ENCODE results near the gene PTPN6. TPM values are rescaled to one million over a fixed set of nuclear protein-coding genes. Genes with fewer than 3 reads are reported as not detected.

The PTPN6 gene
- total RNA-seq, 1 experiment from 2014 or later = 0.05 TPM

- DNase-seq (ENCODE audit: low read depth) = no peak
Measured at GRCh38 chr12:7001921-7002591, 50.9 kb downstream of the PTPN6 start.

- no peak for DNase-seq (ENCODE audit: low read depth)
Measured at GRCh38 chr12:7004287-7004803, 53.2 kb downstream of the PTPN6 start.

DNA sequence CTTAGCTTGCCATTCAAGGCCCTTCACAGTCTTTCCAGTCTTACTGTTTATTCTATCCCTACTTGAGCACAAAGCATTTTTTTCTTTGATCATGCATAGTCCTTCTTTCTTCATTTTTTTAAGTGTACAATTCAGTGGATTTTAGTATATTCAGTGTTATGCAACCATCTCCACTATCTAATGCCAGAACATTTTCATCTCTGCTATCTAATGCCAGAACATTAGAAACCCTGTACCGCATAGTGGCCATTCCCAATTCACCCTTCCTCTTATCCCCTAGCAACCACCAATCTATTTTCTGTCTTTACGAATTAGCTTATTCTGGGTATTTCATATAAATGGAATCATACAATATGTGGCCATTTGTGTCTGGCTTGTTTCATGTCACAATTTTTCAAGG, 53.7 kb downstream of the PTPN6 start:
- no peak for DNase-seq (ENCODE audit: low read depth)

DNA sequence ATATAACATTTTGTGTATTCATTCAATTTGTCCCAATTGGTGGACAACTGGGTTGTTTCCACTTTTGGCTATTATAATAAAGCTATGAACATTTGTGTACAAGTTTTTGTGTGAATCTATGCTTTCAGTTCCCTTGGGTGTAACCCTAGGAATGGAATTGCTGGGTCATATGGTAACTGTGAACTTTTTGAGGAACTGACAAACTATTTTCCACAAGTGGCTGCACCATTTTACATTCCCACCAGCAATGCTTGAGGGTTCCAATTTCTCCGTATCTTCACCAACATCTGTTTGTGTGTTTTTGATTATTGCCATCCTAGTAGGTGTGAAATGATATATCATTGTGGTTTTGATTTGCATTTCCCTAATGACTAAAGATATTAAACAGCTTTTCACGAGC, 54.2 kb downstream of the PTPN6 start:
- DNase-seq (ENCODE audit: low read depth) = no peak

GRCh38 chr12:7006639-7007038, 55.5 kb downstream of the PTPN6 start:
- DNase-seq (ENCODE audit: low read depth) = no peak

GRCh38 chr12:7008864-7009263, 57.7 kb downstream of the PTPN6 start:
- DNase-seq (ENCODE audit: low read depth) = no peak

DNA sequence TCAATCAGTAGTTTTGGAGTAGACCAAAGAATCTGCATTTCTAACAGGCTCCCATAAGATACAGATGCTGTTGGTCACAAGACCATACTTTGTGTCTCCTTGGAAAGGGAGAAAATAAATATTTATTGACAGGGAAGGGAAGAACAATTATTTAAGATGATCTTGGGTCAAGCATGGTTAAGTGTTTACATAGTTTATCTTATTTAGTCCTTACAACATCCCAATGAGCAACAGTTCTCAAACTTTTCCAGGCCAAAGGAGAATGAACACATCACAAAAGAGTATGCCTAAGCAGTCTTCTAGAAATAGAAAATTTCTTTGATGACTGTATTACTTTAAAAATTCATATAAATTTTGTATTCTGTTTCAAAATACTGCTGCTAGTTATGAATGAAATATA, 58.4 kb downstream of the PTPN6 start:
- no peak for DNase-seq (ENCODE audit: low read depth)

Small RNAs within 50 kb of the gene (small RNA-seq; reads per million reads assigned to genes)
- gene MIR141 (0.07 reads per million), gene MIR200C (not detected), gene RNU7-1 (not detected), gene SCARNA12 (2.4 reads per million, percentile 84 among the genes with 10 or more reads in this experiment)

Other genes starting within 250 kb of the PTPN6 start
- 97.5 and 97.6 TPM in 2 replicates for gene COPS7A, start 227.3 kb upstream of the PTPN6 start, total RNA-seq (2014; rRNA removed; shearing (Covaris generic))
- gene MLF2, start 198.2 kb upstream of the PTPN6 start, total RNA-seq (2014; rRNA removed; shearing (Covaris generic)) = 283 and 297 TPM in 2 replicates
- 105 and 148 TPM in 2 replicates for gene PTMS, start 185.0 kb upstream of the PTPN6 start, total RNA-seq (2014; rRNA removed; shearing (Covaris generic))
- gene LAG3, start 178.8 kb upstream of the PTPN6 start, total RNA-seq (2014; rRNA removed; shearing (Covaris generic)) = 0.20 and 2.0 TPM in 2 replicates
- 0.10 TPM in 1 of 2 replicates, not detected in the other for gene CD4, start 161.8 kb upstream of the PTPN6 start, total RNA-seq (2014; rRNA removed; shearing (Covaris generic))
- gene GPR162, start 129.5 kb upstream of the PTPN6 start, total RNA-seq (2014; rRNA removed; shearing (Covaris generic)) = 7.2 and 8.7 TPM in 2 replicates
- gene P3H3, start 122.9 kb upstream of the PTPN6 start, total RNA-seq (2014; rRNA removed; shearing (Covaris generic)) = 31.5 and 31.7 TPM in 2 replicates
- gene GNB3, start 110.4 kb upstream of the PTPN6 start, total RNA-seq (2014; rRNA removed; shearing (Covaris generic)) = 1.5 and 1.6 TPM in 2 replicates
- 129 and 190 TPM in 2 replicates for gene CDCA3, start 100.1 kb upstream of the PTPN6 start, total RNA-seq (2014; rRNA removed; shearing (Covaris generic))
- 109 and 112 TPM in 2 replicates for gene USP5, start 99.2 kb upstream of the PTPN6 start, total RNA-seq (2014; rRNA removed; shearing (Covaris generic))
- gene TPI1, start 83.8 kb upstream of the PTPN6 start, total RNA-seq (2014; rRNA removed; shearing (Covaris generic)) = 1,401 and 1,471 TPM in 2 replicates
- 15.7 and 20.0 TPM in 2 replicates for gene SPSB2, start 78.1 kb upstream of the PTPN6 start, total RNA-seq (2014; rRNA removed; shearing (Covaris generic))
- 3.5 and 3.6 TPM in 2 replicates for gene LRRC23, start 46.5 kb upstream of the PTPN6 start, total RNA-seq (2014; rRNA removed; shearing (Covaris generic))
- gene ENO2, start 36.8 kb upstream of the PTPN6 start, total RNA-seq (2014; rRNA removed; shearing (Covaris generic)) = 13.4 and 26.3 TPM in 2 replicates
- 6.6 and 11.6 TPM in 2 replicates for gene ATN1, start 23.4 kb upstream of the PTPN6 start, total RNA-seq (2014; rRNA removed; shearing (Covaris generic))
- gene RNU7-1, start 7.5 kb upstream of the PTPN6 start, total RNA-seq (2014; rRNA removed; shearing (Covaris generic)) = not detected in 2 replicates
- gene C12orf57, start 7.3 kb upstream of the PTPN6 start, total RNA-seq (2014; rRNA removed; shearing (Covaris generic)) = 127 and 201 TPM in 2 replicates
- 647 and 649 TPM in 2 replicates for gene PHB2, start 19.3 kb downstream of the PTPN6 start, total RNA-seq (2014; rRNA removed; shearing (Covaris generic))
- 107 and 122 TPM in 2 replicates for gene EMG1, start 19.6 kb downstream of the PTPN6 start, total RNA-seq (2014; rRNA removed; shearing (Covaris generic))
- gene LPCAT3, start 67.1 kb downstream of the PTPN6 start, total RNA-seq (2014; rRNA removed; shearing (Covaris generic)) = 8.0 and 9.6 TPM in 2 replicates
- gene C1S, start 109.4 kb downstream of the PTPN6 start, total RNA-seq (2014; rRNA removed; shearing (Covaris generic)) = 1.8 and 3.3 TPM in 2 replicates
- gene C1R, start 141.1 kb downstream of the PTPN6 start, total RNA-seq (2014; rRNA removed; shearing (Covaris generic)) = 1.3 and 2.3 TPM in 2 replicates
- gene C1RL, start 157.9 kb downstream of the PTPN6 start, total RNA-seq (2014; rRNA removed; shearing (Covaris generic)) = 18.0 and 20.3 TPM in 2 replicates
- not detected in 2 replicates for gene RBP5, start 177.5 kb downstream of the PTPN6 start, total RNA-seq (2014; rRNA removed; shearing (Covaris generic))
- gene CLSTN3, start 179.0 kb downstream of the PTPN6 start, total RNA-seq (2014; rRNA removed; shearing (Covaris generic)) = 7.7 and 14.0 TPM in 2 replicates
- 20.5 and 22.1 TPM in 2 replicates for gene PEX5, start 238.3 kb downstream of the PTPN6 start, total RNA-seq (2014; rRNA removed; shearing (Covaris generic))

Data from HT1080 (cell line).